GM10847 (cell line): ENCODE data around the gene EMC9.

Experiments used
- POLR2A ChIP-seq: IDR thresholded peaks from 2 replicates; pipeline ENCODE4 v1.6.1; 2011; ENCODE audit not compliant: insufficient read length; ENCODE audit errors: extremely low read depth

EMC9 gene

DNA sequence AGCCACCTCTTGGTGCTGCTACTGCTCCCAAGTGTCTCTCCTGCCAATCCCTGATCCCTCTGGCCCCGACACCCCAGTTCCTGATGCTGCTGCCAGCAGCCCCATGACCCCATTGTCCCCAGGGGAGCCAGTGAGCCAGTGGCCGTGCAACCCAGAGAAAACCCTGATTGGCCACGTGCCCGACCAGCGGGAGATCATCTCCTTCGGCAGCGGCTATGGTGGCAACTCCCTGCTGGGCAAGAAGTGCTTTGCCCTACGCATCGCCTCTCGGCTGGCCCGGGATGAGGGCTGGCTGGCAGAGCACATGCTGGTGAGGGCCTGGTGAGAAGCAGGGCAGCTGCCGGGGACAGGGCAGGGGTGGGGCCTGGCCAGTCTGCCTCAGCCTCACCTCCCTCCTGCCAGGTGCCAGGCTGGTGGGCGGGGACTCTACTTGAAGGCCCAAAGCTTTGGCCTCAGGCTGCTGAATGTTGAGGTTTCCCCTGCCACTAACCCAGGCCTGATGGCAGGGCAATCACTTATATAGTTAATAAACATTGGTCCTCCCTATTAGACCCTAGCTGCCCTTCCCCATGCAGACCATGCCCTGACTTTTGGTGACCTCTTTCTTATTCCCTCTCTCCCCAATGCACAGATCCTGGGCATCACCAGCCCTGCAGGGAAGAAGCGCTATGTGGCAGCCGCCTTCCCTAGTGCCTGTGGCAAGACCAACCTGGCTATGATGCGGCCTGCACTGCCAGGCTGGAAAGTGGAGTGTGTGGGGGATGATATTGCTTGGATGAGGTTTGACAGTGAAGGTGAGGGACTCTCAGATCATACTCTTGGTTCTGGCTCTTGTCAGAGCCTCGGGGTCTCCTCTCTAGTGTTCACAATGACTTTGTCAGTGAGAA, 42.2 kb downstream of the EMC9 start:
- TF ChIP-seq POLR2A, result no peak

DNA sequence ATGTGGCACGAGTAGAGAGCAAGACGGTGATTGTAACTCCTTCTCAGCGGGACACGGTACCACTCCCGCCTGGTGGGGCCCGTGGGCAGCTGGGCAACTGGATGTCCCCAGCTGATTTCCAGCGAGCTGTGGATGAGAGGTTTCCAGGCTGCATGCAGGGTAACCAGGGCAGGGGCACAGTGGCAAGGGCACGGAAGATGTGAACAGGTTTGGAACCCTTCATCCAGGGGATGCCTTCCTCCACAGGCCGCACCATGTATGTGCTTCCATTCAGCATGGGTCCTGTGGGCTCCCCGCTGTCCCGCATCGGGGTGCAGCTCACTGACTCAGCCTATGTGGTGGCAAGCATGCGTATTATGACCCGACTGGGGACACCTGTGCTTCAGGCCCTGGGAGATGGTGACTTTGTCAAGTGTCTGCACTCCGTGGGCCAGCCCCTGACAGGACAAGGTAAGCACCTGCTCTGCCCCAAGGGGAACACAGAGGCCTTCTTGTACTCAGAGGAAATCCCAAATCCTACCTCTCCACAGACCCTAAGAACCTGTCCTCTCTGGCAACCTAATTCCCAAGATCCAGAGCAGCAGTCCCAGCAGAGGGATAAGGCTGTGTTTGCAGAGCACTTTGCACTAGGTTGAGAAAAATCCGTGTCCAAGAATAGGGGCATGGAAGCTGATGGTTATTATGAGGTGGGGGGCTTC, 43.0 kb downstream of the EMC9 start:
- no peak for TF ChIP-seq POLR2A

DNA sequence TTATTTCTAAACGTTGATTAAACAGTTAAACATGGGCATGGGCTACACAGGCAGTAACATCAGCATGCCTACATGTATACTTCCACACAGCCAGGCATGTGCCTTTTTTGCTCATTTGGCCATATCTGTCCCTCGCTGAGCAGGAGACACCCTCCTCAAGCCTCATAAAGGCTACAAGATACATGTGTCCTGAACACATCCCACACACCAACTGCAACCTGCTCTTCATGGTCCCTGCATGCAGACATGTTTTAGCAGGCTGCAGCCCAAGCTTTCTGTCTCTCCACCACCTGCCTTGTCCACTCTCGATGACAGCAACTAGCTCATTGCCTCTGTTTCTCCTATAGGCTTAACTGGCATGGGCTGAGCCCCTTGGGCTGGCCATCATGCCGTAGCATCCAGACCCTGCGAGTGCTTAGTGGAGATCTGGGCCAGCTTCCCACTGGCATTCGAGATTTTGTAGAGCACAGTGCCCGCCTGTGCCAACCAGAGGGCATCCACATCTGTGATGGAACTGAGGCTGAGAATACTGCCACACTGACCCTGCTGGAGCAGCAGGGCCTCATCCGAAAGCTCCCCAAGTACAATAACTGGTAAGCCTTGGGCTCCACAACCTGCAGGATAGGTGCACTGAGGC, 44.7 kb downstream of the EMC9 start:
- TF ChIP-seq POLR2A, result no peak

DNA sequence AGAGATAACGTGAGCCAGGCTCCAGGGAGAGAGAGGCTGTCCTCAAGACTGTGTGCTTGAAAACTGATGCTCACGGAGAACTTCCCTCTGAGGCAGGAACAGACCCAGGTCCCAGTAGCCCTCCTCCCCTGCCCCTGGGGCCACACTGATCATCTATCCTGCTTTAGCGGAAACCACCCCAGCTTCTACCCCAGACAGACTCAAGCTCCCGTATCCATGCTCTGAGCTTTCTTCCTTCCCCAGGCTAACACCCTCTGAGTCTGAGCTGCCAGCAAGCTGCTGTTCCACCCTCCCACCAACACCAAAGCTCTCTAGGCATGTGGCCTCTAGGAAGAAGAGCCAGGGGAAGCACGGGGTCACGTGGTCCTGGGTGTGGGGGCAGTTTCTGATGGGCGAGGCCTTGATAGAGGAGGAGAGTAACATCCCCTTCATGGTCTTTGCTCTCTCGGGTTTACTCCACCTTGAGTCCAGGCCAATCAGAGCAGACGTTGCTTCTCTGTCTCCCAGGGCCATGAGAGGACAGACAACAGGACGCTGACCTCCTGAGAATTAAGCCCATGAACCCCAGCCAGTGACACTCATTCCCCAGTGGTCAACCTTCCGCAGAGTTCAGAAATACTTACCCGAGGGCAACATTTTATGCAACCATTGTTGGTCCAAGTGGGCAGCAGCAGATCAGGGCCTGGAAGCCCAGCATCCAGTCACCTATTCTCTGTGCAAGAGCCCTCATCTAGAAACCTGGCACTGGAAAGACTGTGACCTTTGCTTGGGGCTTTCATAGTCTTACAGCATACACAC, 45.9 kb downstream of the EMC9 start:
- TF ChIP-seq POLR2A, result peak; percentile 92

DNA sequence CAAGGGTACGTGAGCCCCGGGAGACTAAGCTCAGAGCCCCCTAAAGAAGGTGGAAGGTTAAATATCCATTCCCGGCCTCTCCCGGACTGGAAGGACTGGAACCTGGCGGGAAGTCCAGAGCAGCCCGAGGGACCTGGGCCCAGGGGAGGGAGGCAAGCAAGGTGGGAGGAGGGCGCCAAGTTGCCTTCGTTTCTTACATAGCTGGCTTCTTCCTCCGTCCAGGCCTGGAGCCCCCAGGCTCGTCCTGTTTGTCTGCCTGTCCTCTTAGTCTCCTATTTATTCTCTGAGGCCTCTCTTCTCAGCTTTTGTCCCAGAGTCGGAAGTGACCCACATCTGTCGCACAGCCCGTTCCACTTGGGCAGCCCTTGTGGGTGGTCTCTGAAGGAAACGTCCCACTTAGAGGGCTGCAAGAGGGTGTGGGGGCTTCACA, 46.5 kb downstream of the EMC9 start:
- no peak for TF ChIP-seq POLR2A

DNA sequence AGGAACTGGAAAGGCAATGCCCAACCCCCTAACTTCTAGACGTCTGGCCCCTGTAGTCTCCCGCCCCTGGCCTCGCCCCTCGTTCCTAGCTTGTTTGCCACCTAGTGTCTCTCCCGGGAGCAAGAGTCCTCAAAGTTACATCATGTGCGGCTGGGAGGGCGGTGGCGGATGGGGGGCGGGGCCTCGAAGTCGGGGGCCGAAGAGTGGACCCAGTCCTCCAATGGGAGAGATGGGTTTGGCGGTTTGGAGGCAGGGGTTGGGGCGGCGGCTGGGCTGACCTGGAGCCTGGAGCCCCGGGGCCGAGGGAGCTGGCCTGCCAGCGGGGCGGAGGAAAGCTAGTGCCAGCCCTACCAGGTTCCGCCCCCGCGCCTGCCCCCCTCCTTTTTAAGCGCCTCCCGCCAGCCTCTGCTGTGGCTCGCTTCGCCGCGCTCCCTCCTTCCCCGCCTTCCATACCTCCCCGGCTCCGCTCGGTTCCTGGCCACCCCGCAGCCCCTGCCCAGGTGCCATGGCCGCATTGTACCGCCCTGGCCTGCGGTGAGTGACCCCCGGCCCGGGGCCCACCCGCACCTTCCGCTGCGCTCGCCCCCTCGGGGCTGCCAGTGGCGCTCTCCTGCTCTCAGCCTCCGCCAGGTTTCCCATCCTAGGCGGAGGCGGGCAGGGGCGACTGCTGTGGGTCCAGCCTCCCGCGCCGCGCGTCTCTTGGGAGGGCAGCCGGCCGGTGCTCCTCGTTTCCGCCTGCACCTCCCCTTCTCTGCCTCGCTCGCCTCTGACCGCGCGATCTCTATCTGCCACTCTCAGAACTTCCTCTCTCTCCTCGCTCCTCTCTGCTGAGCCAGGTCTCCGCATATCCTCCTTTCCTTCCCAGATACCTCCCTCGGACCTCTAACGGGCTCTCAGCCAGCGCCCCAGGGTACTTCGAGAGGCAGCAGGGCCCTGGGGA, 47.2 kb downstream of the EMC9 start, which contains the start of gene PCK2:
Gene PCK2, plus strand, starts transcription at position 411 of the 940 bp plus-strand sequence. Its CDS starts 95 bp downstream, at position 506.
- peak; percentile 97 for TF ChIP-seq POLR2A

DNA sequence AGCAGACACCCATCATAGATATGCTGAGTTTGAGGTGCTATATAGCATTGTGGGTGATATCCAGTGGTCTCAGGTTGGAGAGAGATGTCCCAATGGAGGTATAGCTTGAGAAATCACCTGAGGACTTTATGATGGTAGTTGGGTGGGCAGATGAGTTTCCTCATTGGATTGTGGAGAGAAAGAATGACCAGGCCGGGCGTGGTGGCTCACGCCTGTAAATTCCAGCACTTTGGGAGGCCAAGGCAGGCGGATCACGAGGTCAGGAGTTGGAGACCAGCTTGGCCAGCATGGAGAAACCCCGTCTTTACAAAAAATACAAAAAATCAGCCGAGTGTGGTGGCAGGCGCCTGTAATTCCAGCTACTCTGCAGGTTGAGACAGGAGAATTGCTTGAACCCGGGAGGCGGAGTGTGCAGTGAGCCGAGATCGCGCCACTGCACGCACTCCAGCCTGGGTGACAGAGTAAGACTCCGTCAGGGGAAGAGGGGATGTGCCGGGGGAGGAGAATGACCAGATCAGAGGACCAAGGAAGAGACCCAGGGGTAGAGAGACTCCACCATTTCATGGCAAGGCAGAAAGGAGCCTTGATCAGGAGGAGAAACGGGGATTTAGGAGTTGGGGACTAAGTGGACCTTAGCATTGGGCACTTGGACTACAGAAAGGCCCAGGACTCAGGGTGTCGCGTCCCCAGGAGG, 48.0 kb downstream of the EMC9 start:
- no peak for TF ChIP-seq POLR2A

DNA sequence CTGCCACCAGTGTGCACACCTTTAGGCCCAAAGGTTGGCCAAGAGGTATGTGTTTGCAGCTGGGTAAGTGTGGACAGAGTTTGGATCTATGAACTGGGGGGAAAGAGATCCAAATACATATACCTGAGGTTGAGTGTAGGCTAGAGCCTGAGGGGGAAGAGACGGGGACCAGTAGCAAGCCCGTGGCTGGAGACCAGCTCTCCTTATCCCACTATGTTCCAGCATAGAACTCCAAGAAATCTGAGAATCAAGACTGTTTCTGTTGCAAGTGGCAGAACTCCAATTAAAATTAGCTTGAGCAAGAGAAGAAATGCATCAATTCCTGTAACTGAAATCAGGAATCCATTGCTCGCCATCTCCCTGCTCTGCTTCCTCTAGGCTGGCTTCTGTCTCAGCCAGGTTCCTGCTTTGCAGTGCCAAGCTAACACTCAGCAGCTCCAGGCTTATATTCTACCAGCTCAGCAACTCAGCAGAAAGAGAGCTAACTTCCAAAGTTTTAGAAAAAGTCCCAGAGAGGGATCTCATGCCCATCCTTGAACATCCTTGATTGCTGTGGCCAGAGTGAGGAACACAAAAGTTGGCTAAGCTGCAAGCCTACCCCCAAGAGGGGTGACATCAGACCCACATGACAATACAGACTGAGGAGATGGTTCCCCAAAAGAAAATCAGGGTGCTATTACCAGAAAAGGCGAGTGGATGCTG, 48.7 kb downstream of the EMC9 start:
- TF ChIP-seq POLR2A, result no peak

DNA sequence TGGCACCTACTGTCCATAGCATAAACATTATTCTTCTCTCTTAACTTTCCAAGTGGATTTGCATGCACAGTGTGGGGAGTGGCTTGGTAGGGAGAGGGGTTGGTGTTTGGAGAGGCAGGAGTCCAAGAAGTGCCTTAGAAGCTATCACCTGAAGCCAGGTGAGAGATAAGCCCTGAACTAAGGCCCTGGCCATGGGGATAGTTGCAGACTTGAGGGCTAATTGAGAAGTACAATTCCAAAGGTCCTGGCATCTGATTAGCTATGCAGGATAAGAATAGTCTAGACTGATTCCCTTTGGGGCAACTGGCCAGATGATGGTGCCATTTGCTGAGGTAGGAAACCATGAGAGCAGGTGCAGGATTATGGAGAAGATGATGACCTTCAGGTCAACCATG, 49.3 kb downstream of the EMC9 start:
- TF ChIP-seq POLR2A, result no peak

DNA sequence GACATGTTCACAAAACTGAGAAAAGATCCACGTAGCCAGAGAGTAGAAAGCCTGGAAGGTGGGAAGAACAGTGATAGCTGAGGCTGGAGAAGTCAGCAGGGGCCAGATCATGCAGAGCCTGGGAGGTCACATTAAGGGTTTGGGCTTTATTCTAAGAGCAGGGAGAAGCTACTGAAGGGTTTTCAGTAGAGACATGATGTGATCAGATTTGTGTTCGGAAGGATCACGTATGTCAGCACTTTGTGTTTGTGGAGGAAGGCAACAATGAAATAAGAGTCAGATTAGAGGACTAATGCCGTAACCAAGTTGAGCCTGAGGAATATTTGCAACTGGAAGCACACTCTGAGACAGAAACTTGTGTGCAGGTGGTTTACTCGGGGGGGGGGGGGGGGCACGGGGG, 51.5 kb downstream of the EMC9 start:
- no peak for TF ChIP-seq POLR2A
